SU-DHL-6 (cell line): ENCODE results near the gene STAT5A.

Source experiments
- EZH2phosphoT487 ChIP-seq: fragments of 200-600 bp; sonication (generic), shearing (Covaris generic); conservative IDR thresholded peaks from 2 replicates; pipeline ENCODE4 v1.6.1; 2018; ENCODE audit warnings: mild to moderate bottlenecking, antibody characterized with exemption, low read length, moderate library complexity, mixed read lengths
- TF ChIP-seq, protein P1 (sequence below): fragments of 200-600 bp; sonication (generic); IDR thresholded peaks from one replicate; pipeline ENCODE4 v1.5.1; 2017; ENCODE audit warnings: antibody characterized with exemption, mild to moderate bottlenecking, low read length, moderate library complexity; ENCODE audit not compliant: insufficient read depth, poor library complexity, severe bottlenecking

DNA sequence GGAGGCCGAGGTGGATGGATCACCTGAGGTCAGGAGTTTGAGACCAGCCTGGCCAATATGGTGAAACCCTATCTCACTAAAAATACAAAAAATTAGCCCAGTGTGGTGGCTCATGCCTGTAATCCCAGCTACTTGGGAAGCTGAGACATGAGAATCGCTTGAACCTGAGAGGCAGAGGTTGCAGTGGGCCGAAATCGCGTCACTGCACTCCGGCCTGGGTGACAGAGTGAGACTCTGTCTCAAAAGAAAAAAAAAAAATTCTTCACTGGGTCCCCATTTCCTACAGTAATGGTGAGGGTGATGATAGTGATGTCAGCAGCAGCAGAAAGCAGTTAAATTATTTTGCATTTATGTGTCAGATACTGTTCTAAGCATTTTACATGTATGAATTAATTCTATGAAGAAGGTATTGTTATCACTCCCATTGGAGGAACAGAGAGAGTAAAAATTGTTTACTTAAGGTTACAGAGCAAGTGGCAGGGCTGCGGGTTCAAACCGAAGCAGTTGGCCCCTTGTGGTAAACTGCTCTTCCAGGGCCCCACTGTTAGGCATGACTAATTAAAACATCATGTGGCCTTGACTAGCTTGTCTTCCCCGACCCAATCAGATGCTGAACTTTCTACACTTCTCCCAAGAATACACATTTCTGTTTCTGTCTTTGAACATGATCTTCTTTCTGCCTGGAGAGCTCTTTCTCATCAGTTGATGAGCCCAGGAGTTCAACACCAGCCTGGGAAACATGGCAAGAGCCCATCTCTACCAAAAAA lies 54.1 kb downstream of the STAT5A start:
- TF ChIP-seq, protein P1, sequence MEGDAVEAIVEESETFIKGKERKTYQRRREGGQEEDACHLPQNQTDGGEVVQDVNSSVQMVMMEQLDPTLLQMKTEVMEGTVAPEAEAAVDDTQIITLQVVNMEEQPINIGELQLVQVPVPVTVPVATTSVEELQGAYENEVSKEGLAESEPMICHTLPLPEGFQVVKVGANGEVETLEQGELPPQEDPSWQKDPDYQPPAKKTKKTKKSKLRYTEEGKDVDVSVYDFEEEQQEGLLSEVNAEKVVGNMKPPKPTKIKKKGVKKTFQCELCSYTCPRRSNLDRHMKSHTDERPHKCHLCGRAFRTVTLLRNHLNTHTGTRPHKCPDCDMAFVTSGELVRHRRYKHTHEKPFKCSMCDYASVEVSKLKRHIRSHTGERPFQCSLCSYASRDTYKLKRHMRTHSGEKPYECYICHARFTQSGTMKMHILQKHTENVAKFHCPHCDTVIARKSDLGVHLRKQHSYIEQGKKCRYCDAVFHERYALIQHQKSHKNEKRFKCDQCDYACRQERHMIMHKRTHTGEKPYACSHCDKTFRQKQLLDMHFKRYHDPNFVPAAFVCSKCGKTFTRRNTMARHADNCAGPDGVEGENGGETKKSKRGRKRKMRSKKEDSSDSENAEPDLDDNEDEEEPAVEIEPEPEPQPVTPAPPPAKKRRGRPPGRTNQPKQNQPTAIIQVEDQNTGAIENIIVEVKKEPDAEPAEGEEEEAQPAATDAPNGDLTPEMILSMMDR, result no peak
- TF ChIP-seq EZH2phosphoT487, result no peak
